Thyroid gland (tissue), 4 donors: Measurements from ENCODE around the gene TGFB1I1. TPM values are rescaled to one million over a fixed set of nuclear protein-coding genes. Genes with fewer than 3 reads are reported as not detected.
A peak's percentile ranks its signal among the peaks of the same experiment; 100 is the strongest.

Source experiments
- DNase-seq, 2 donors: peaks; one replicate each; pipeline ENCODE4 v3.0.0-alpha.2; 2019
- H3K27ac ChIP-seq, 3 donors: fragments of 200-600 bp; sonication (generic); 1 replicate in 2 of 3; 2 replicates in 1 of 3; pipeline ENCODE4 v1.5.1; 2016 to 2019; ENCODE audit warnings: mild to moderate bottlenecking in 1 of 3, moderate library complexity in 1 of 3
- H3K27me3 ChIP-seq: fragments of 200-600 bp; sonication (generic); one replicate; pipeline ENCODE4 v1.5.1; 2019
- H3K36me3 ChIP-seq, 2 donors: fragments of 200-600 bp; sonication (generic); one replicate each; pipeline ENCODE4 v1.5.1; 2016 to 2019
- H3K4me1 ChIP-seq, 2 donors: fragments of 200-600 bp; sonication (generic); one replicate each; pipeline ENCODE4 v1.5.1; 2017 to 2019
- H3K4me3 ChIP-seq, 3 donors: fragments of 200-600 bp; sonication (generic); replicated peaks in 1 of 3; 1 replicate in 2 of 3; 2 replicates in 1 of 3; pipeline ENCODE4 v1.5.1; 2016; ENCODE audit warnings: mild to moderate bottlenecking in 1 of 3
- H3K9me3 ChIP-seq: fragments of 200-600 bp; sonication (generic); one replicate; pipeline ENCODE4 v1.5.1; 2017
- POLR2A ChIP-seq, 2 donors: fragments of 450-650 bp; IDR thresholded peaks; one replicate each; pipeline ENCODE4 v1.6.1; 2017; ENCODE audit warnings: antibody characterized with exemption in 2 of 2, mild to moderate bottlenecking in 2 of 2, moderate library complexity in 1 of 2
- WGBS, 2 donors: methylation state at CpG; one replicate each; pipeline ENCODE4 v1.1.5; 2017; 5-methylcytosine and 5-hydroxymethylcytosine counted together
- intact Hi-C: fragments of 100-400 bp; cut with DNase I; formaldehyde crosslinking; loops from one replicate; pipeline ENCODE4 v1.15.1; 2023
- total RNA-seq, 4 donors: library from RNA; depleted of rRNA; stranded (reverse); fragments of >200 nt; gene quantifications; one replicate each; pipeline ENCODE4 v1.2.3, GENCODE V29; 2016
- TF ChIP-seq, protein P1 (sequence below), 6 experiments: fragments of 200-600 bp in 3 of 6; fragments of 450-650 bp in 3 of 6; sonication (generic) in 3 of 6; IDR thresholded peaks; one replicate each; pipeline ENCODE4 v1.5.1; 2016 to 2019; ENCODE audit warnings: antibody characterized with exemption in 6 of 6, mild to moderate bottlenecking in 2 of 6, inconsistent platforms in 1 of 6, moderate library complexity in 1 of 6

The TGFB1I1 gene
- 10 to 100 TPM; 11.0 to 23.5 (median 20.0) TPM for total RNA-seq

DNA sequence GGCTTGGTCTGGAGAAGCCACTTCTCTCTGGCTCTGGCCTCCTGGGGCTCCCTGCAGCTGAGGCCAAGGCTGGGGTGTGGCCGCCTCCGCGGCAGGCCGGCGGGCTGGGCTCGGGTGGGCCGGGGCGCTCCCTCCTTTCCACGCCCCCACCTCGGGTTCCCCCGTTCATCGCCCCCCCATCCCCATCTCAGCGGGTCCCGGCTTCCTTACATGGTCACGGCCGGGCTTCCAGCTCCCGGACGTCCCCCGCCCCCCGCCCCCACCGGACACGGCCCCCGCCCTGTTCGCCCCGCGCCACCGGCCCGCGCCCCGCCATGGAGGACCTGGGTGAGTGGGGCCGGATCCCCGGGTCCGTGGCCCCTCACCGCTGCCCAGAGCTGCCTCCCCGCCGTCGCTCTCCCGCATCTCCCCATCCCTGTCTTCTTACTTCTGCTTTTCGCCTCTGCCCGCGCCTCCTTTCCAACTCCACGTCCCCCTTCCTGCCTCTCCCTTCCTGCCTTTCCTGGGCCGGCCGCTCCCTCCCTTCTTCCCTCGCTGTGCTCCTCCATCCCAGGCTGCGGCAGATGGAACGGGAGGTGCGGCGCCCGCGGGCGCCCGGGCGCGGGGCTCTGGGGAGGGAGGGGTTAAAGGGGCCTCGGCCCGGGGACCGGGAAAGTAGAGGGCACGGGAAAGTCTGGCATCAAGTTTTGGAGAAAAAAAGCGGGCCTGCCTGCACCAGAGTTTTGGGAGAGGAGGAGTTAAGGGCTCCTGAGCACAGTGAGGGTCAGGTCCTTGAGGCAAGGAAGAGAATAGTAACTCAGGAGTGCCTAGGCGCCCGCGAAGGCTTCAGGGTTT is at the start of gene TGFB1I1:
Gene TGFB1I1, plus strand, starts transcription at position 278 of the 834 bp plus-strand sequence. Its CDS starts 37 bp downstream, at position 315.
- H3K27me3 ChIP-seq, result no peaks in the 10 kb centered on the region
- intact Hi-C loops, result no loop called here
- no peak for TF ChIP-seq POLR2A (IDR thresholded peaks at IDR 0.05)
- TF ChIP-seq, protein P1, sequence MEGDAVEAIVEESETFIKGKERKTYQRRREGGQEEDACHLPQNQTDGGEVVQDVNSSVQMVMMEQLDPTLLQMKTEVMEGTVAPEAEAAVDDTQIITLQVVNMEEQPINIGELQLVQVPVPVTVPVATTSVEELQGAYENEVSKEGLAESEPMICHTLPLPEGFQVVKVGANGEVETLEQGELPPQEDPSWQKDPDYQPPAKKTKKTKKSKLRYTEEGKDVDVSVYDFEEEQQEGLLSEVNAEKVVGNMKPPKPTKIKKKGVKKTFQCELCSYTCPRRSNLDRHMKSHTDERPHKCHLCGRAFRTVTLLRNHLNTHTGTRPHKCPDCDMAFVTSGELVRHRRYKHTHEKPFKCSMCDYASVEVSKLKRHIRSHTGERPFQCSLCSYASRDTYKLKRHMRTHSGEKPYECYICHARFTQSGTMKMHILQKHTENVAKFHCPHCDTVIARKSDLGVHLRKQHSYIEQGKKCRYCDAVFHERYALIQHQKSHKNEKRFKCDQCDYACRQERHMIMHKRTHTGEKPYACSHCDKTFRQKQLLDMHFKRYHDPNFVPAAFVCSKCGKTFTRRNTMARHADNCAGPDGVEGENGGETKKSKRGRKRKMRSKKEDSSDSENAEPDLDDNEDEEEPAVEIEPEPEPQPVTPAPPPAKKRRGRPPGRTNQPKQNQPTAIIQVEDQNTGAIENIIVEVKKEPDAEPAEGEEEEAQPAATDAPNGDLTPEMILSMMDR (IDR thresholded peaks at IDR 0.05), result no peak
- H3K36me3 ChIP-seq, result peaks cover 0 to 2% of the 10 kb centered on the region in 2 donors
- H3K9me3 ChIP-seq, result no peaks in the 10 kb centered on the region
- DNase-seq, result peak; percentile 24 to 29
- peak within 1 kb of the TSS in 2 of 3 donors; percentile 57 to 58 for H3K4me3 ChIP-seq
- peak within 1 kb of the TSS; percentile 83 to 87 (median 84) for H3K27ac ChIP-seq
- H3K4me1 ChIP-seq, result peaks cover 7 to 30% of the 10 kb centered on the region in 2 donors
- 1 to 2% methylated on average over 37 of the region's 63 CpGs for WGBS, 2 donors

DNA sequence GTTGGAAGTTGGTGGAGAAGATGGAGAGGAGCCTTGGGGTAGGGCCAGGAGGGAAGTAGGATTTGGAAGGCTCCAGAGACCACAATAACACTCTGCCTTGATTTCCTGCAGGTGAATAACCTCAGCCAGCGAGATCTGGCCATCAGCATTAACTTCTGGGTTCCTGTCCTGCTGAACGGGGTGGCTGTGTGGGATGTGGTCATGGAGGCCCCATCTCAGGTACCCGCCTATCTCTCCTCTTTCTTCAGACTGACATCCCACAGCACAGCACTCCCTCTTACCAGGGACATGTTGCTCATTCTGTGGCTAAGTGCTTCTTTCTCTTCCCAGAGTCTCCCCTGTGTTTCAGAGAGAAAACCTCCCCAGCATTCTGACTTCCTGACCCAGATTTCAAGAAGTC is 48.7 kb upstream of the TGFB1I1 start:
- WGBS, 2 donors, result 68 to 72% methylated on average over 3 of the region's 3 CpGs
- Histone ChIP-seq H3K36me3 (no peaks in the 10 kb centered on the region), H3K4me1 (peaks cover 0 to 5% of the 10 kb centered on the region in 2 donors), H3K4me3 (no peak overlapping the region), H3K27me3 (no peaks in the 10 kb centered on the region), H3K9me3 (no peaks in the 10 kb centered on the region), H3K27ac (no peak overlapping the region)
- no peak for DNase-seq
- TF ChIP-seq, protein P1 (IDR thresholded peaks at IDR 0.05), result no peak
- TF ChIP-seq POLR2A (IDR thresholded peaks at IDR 0.05), result no peak
- intact Hi-C loops, result no loop called here

DNA sequence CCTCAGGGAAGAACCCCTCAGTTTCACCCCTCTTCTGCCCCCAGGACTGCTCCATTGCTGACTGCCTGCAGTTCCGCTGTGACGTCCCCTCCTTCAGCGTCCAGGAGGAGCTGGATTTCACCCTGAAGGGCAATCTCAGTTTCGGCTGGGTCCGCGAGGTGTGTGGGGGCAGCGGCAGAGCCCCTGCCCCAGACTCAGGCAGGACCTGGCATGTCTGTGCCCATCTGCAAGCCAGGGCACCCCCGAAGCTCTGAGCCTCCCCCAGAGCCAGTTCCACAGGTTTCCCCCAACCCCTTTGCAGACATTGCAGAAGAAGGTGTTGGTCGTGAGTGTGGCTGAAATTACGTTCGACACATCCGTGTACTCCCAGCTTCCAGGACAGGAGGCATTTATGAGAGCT is 48.2 kb upstream of the TGFB1I1 start:
- Histone ChIP-seq H3K4me3 (no peak overlapping the region), H3K4me1 (peaks cover 0 to 5% of the 10 kb centered on the region in 2 donors), H3K36me3 (no peaks in the 10 kb centered on the region), H3K9me3 (no peaks in the 10 kb centered on the region), H3K27ac (no peak overlapping the region), H3K27me3 (no peaks in the 10 kb centered on the region)
- WGBS, 2 donors, result 76 to 88% methylated on average over 6 to 11 of the region's 12 CpGs
- intact Hi-C loops, result no loop called here
- TF ChIP-seq, protein P1 (IDR thresholded peaks at IDR 0.05), result no peak
- TF ChIP-seq POLR2A (IDR thresholded peaks at IDR 0.05), result no peak
- no peak for DNase-seq

DNA sequence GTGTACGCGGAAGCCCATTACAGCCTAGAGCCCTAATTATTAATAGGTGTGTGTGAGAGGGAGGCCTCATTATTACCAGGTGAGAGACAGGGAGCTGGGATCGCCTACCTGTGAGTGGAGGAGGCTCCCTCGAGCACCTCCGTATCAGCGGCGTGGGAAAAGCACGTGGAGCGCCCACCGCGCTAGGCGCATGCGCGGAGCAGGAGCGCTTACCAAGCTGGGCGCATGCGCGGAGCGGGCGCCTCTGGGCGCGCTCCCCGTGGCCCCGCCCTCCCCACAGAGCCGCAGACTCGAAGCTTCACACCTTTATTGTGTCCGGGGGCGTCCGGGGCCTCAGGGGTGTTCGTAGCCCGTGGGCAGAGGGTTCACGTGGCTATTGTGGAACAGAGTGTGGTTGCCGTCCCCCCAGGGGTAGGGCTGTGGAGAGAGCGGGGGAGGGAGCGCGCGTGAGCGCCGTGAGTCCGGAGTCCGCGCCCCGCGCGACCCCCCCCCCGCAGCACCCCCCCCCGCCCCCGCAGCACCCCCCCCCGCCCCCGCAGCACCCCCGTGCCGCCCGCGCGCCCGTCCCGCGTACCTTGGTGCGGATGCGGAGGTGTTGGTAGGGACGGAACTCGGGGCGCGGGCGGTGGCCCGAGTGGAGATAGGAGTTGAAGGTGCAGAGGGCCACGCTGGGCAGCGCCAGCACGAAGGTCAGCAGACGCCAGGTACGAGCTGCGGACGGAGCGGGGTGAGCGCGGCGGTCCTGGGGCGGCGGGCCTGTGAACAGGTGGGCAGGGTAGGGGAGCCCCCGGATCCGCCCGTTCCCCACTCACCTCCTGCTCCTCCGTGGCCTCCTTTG is 44.3 kb upstream of the TGFB1I1 start:
- 36 to 59% methylated on average over 4 to 15 of the region's 83 CpGs for WGBS, 2 donors
- H3K4me1 ChIP-seq, result peaks cover 0 to 5% of the 10 kb centered on the region in 2 donors
- TF ChIP-seq, protein P1 (IDR thresholded peaks at IDR 0.05), result no peak
- TF ChIP-seq POLR2A (IDR thresholded peaks at IDR 0.05), result no peak
- no peaks in the 10 kb centered on the region for H3K36me3 ChIP-seq
- H3K4me3 ChIP-seq, result no peak overlapping the region
- H3K27ac ChIP-seq, result no peak overlapping the region
- intact Hi-C loops, result no loop called here
- H3K27me3 ChIP-seq, result no peaks in the 10 kb centered on the region
- no peaks in the 10 kb centered on the region for H3K9me3 ChIP-seq
- DNase-seq, result peak; percentile 38 to 43
